Measurements from ENCODE around the gene MAN1A1. TPM values are rescaled to one million over a fixed set of nuclear protein-coding genes. Genes with fewer than 3 reads are reported as not detected.

The MAN1A1 gene
- total RNA-seq, 6 experiments from 2014 or later: 109 to 191 (median 139) TPM

- no peaks in the 10 kb centered on the region for H3K4me1 ChIP-seq
- WGBS (ENCODE audit: insufficient coverage, low coverage, low lambda C conversion rate, missing lambda C conversion rate): 100% methylated on average over 1 of the region's 1 CpG
- DNase-seq (no peak), ATAC-seq (no peak)
- H3K4me3 ChIP-seq: no peak overlapping the region
- no peak overlapping the region for H3K27ac ChIP-seq
- H3K9me3 ChIP-seq: peaks cover 0 to 7% (median 0%) of the 10 kb centered on the region in 4 donors
- intact Hi-C loops (cut with DNase I): no loop called here
- H3K27me3 ChIP-seq: no peaks in the 10 kb centered on the region
- H3K36me3 ChIP-seq: peaks cover 0 to 6% (median 0%) of the 10 kb centered on the region in 4 donors
- TF ChIP-seq CTCF (IDR thresholded peaks at IDR 0.05) (no peak), POLR2A (IDR thresholded peaks at IDR 0.05) (no peak)
These were observed 82.2 kb downstream of the MAN1A1 start for GRCh38 chr6:119267126-119267905.

- no peak for ATAC-seq
- Histone ChIP-seq H3K27me3 (no peaks in the 10 kb centered on the region), H3K4me3 (no peak overlapping the region), H3K36me3 (peaks cover 0 to 6% (median 0%) of the 10 kb centered on the region in 4 donors), H3K4me1 (peaks cover 0 to 19% (median 6%) of the 10 kb centered on the region in 4 donors), H3K27ac (no peak overlapping the region), H3K9me3 (no peaks in the 10 kb centered on the region)
- intact Hi-C loops (cut with DNase I): no loop called here
- TF ChIP-seq POLR2A (IDR thresholded peaks at IDR 0.05) (no peak), CTCF (IDR thresholded peaks at IDR 0.05) (no peak)
- no peak for DNase-seq
These were observed 84.6 kb downstream of the MAN1A1 start for GRCh38 chr6:119264854-119265397.

GRCh38 chr6:119262612-119263011 lies 86.9 kb downstream of the MAN1A1 start:
- Histone ChIP-seq H3K4me1 (peaks cover 0 to 31% (median 6%) of the 10 kb centered on the region in 4 donors), H3K4me3 (no peak overlapping the region), H3K27me3 (no peaks in the 10 kb centered on the region), H3K36me3 (no peaks in the 10 kb centered on the region), H3K9me3 (no peaks in the 10 kb centered on the region), H3K27ac (peak overlapping the region in 1 of 3 donors; percentile 74)
- WGBS (ENCODE audit: insufficient coverage, low coverage, low lambda C conversion rate, missing lambda C conversion rate): 68% methylated on average over 2 of the region's 2 CpGs
- intact Hi-C loops (cut with DNase I): no loop called here
- ATAC-seq (no peak), DNase-seq (no peak)
- TF ChIP-seq CTCF (IDR thresholded peaks at IDR 0.05): no peak
- TF ChIP-seq POLR2A (IDR thresholded peaks at IDR 0.05): no peak

- ATAC-seq: peak; percentile 53 to 74 (median 64)
- Histone ChIP-seq H3K9me3 (no peaks in the 10 kb centered on the region), H3K27me3 (no peaks in the 10 kb centered on the region), H3K4me3 (no peak overlapping the region), H3K36me3 (no peaks in the 10 kb centered on the region), H3K27ac (peak overlapping the region; percentile 9 to 74 (median 20)), H3K4me1 (peaks cover 0 to 31% (median 6%) of the 10 kb centered on the region in 4 donors)
- TF ChIP-seq POLR2A (IDR thresholded peaks at IDR 0.05): no peak
- TF ChIP-seq CTCF (IDR thresholded peaks at IDR 0.05): peak in 2 of 4 donors; percentile 9 to 32
- intact Hi-C loops (cut with DNase I): no loop called here
- WGBS (ENCODE audit: insufficient coverage, low coverage, low lambda C conversion rate, missing lambda C conversion rate): 28% methylated on average over 3 of the region's 3 CpGs
- DNase-seq: peak in 1 of 3 donors; percentile 44
These were observed 87.6 kb downstream of the MAN1A1 start for GRCh38 chr6:119261944-119262284.

All from right lobe of liver (tissue), 6 donors.